C4-2B (cell line): ENCODE data around the gene FOXI3.

Experiments used
- ZFX ChIP-seq: fragments of 450-650 bp; IDR thresholded peaks from 2 replicates; pipeline ENCODE4 v1.6.1; 2017
- TF ChIP-seq, protein P1 (sequence below): fragments of 450-650 bp; conservative IDR thresholded peaks from 2 replicates; pipeline ENCODE4 v1.5.1; 2017; ENCODE audit warnings: mild to moderate bottlenecking

- TF ChIP-seq, protein P1, sequence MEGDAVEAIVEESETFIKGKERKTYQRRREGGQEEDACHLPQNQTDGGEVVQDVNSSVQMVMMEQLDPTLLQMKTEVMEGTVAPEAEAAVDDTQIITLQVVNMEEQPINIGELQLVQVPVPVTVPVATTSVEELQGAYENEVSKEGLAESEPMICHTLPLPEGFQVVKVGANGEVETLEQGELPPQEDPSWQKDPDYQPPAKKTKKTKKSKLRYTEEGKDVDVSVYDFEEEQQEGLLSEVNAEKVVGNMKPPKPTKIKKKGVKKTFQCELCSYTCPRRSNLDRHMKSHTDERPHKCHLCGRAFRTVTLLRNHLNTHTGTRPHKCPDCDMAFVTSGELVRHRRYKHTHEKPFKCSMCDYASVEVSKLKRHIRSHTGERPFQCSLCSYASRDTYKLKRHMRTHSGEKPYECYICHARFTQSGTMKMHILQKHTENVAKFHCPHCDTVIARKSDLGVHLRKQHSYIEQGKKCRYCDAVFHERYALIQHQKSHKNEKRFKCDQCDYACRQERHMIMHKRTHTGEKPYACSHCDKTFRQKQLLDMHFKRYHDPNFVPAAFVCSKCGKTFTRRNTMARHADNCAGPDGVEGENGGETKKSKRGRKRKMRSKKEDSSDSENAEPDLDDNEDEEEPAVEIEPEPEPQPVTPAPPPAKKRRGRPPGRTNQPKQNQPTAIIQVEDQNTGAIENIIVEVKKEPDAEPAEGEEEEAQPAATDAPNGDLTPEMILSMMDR = no peak
- TF ChIP-seq ZFX = no peak
These were observed 2.3 kb downstream of the FOXI3 start for GRCh38 chr2:88450186-88450585.
